HG02840 (cell line): ENCODE data around the gene ZWILCH.
"Not testable (repeated sequence)": the region's sequence is repeated elsewhere in the genome, so short reads cannot be mapped to it uniquely, and the experiment has no call there.

Source experiments
- ATAC-seq: cut with Tn5 transposase; IDR thresholded peaks from one replicate; pipeline ENCODE4 v1.9.1; 2021; ENCODE audit warnings: mild to moderate bottlenecking, moderate library complexity, moderate number of reproducible peaks; ENCODE audit not compliant: unreplicated experiment, low FRiP score

The ZWILCH gene

DNA sequence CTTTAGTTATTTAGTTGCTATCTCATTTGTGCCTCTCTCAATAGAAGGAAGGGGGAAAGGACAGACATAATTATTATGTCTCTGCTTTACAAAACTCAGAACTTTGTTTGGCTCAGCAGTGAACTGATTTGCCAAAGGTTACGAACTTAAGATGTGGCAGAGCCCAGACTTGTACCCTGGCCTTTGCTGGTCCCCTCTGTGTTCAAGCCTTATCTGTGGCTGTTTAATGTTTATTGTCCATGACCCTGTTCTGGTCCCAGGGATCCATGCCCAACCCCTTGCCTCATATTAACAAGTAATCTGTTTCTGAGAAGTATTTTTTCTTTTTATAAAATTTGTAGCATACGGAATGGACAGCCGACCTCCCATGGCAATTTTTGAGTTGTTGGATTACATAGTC lies 18.2 kb upstream of the ZWILCH start:
- ATAC-seq, result no peak

DNA sequence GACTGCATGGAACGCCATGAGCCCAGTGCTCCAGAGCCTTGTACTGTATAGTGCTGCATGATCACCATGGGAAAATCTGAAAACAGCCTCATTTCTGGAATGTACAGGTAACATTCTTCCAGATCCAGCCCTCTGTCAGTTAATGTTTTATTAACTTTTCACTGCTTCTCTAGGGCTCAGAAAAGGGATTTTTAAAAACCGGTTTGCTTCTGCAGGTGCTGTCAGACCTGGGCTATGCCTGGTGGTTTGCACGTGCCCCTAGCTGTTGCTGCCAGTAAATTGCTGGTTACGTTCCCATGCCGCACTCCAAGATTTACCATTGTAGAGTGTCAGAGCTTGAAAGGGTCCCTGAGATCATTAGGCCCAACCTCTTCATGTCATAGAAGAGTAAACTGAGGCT lies 16.6 kb upstream of the ZWILCH start:
- ATAC-seq, result no peak

GRCh38 chr15:66489179-66489791 lies 15.8 kb upstream of the ZWILCH start:
- no peak for ATAC-seq

DNA sequence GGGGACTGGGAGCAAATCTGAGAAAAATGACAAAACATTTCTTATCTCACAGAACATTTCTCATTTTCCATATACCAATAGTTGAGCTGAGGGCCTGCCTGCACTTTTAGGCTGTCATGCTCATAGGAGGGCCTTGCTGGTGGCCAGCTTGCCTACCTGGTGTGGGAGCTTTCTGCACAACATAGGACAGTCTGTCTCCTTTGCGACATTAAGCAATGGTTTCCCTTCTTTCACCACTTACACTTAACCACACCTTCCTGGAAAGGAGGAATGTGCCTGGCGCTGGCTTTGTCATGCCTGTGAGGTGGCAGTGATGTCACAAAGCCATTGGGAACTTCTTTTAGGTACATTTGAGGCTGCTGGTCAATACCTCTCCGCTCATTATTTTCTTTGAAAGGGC lies 13.3 kb upstream of the ZWILCH start:
- no peak for ATAC-seq

- no peak for ATAC-seq
Measured at GRCh38 chr15:66494262-66494661, 10.9 kb upstream of the ZWILCH start.

- ATAC-seq, result peak; percentile 27
Measured at GRCh38 chr15:66496951-66497501, 8.1 kb upstream of the ZWILCH start.

DNA sequence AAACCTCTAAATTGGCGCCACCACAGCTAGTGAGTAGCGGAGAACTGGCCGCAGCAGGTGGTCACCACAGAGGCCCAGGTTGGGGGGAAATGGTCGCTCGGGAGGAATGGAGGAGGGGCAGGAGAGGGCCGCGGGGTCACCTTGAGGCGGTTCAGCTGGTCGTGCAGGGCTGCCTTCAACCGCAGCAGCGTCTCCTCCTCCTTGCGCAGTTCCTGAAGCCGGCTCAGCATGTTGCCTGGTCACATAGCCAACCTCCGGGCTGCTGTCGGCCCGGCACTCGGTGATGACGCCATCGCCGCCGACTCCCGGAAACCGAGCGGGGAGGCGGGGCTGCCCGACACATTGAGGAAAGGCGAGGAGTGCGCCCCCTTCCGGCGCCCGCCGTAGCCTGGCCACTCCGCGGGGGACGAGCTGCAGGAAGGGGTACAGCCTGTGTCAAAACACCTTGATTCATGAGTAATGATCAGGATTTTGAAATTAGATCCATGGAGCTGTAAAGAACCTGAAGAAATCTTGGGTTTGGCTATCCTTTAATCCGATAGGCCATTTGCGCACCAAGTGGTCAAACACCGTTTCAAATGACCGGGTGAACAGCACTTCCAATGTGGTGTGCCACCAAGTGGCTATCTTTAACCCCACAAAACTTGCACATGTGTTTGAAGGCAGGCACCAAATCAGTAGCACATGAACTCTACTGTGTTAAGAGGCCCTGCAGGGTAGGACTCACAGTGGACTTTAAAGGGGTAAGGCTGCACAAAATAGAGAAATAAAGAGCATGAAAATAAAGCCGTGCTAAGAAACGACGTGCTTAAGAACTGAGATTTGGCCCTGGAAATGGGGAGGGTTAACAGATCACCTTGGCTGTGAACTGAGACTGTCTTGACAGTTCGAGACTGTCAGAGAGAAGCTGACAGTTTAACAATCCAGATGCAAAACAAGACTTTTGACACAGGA lies 7.3 kb upstream of the ZWILCH start, which contains the start of gene SNAPC5:
SNAPC5 (minus strand) TSS at position 261 of the 954 bp plus-strand sequence; CDS start at position 230, 31 bp downstream.
- peak; percentile 84 for ATAC-seq

GRCh38 chr15:66498501-66499386 lies 6.4 kb upstream of the ZWILCH start:
- ATAC-seq, result no peak

GRCh38 chr15:66500346-66500745 lies 4.8 kb upstream of the ZWILCH start:
- not testable (repeated sequence) for ATAC-seq

DNA sequence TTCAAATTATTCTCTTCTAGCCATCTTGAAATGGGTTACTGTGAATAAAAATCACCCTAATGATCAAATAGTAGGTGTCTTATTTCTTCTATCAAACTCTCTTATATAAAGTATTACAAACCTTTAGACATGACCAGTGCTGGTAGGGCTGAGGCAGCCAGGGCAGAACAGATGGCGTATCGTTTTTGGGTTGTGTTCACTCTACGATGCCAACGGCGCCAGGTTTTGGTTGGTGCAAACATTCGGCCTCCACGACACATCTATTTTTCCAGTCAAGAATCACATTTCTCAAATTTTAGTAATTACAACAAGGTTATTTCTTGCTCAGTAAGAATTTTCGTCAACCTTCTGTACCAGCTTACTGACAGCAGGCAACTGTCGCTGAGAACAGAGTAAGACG lies 2.6 kb upstream of the ZWILCH start:
- ATAC-seq, result no peak

DNA sequence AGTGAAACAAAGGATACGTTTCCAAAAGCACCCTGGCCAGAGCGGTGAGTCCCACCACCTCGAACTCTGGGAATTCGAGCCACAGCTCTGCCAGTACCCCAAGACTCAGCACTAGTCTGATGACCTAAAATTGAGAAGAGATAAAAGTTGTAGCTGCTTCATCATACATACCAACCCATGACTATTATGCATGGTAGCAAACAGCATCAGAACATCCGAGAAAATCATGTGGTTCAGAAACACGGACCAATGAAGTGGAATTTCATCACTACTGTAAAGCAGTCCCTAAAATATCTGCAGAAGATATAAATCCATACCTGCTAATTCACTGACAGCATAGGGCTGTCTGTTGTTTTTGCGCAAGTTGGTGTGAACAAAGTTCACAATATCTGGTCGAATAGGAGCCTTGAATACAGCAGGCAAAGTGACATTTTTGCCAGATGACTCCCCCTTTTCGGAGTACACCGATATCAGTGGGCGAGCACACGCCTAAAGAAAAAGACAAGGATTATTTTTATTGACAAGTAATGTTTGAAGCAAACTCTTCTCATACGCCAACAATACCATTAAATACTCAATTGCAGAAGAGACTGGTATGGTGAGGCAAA lies 2.0 kb upstream of the ZWILCH start:
- not testable (repeated sequence) for ATAC-seq

- ATAC-seq, result no peak
Measured at GRCh38 chr15:66503780-66504562, 1.2 kb upstream of the ZWILCH start.

GRCh38 chr15:66505430-66505811 lies 295 bp downstream of the ZWILCH start:
- ATAC-seq, result no peak

GRCh38 chr15:66505818-66506217 lies 692 bp downstream of the ZWILCH start:
- ATAC-seq, result no peak

DNA sequence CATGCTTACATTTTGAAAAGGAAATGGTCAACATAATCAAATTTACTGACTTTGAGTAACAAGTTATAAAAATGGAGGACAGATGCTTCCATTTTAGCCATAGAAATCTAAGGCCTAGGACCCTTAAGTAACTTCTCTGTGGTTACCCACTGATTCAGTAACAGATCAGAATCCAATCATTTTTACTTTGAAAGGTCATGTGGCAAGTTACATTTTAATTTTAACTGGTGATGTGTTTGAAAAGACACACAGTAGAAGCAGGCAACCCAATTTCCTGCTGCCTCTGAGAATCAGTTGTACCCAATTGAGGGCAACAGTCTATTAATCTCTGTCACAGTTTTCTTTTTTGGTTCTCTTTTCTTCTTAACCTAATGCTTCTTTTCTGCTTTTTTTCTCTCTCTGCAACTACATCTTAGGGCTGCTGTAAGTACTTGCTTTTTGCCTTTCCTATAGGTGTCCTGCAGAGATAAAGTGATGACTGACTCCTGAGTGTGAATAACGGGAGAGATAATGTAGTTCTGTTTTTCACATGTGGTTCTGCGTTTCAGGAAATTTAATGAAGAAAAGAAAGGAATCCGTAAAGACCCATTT lies 3.3 kb downstream of the ZWILCH start:
- no peak for ATAC-seq

- no peak for ATAC-seq
Measured at GRCh38 chr15:66514586-66514985, 9.5 kb downstream of the ZWILCH start.

DNA sequence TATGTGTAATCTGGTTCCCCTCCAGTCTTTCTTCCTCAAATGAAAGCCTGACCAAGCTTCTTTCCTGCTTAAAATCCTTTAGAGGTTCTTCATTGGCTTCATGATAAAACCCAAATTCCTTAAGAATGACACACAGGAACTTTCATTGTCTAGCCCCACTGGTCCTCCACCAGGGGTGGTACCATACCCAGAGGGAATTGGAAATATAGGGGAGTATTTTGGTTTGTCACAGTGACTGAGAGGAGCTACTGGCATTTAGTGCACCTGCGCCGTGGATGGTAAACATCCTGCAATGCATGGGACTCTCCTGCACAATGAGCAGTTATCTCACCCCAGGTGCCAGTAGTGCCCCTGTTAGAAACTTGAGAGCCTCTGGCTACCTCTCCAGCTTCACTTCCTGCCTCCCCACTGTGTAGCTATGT lies 10.8 kb downstream of the ZWILCH start:
- no peak for ATAC-seq

DNA sequence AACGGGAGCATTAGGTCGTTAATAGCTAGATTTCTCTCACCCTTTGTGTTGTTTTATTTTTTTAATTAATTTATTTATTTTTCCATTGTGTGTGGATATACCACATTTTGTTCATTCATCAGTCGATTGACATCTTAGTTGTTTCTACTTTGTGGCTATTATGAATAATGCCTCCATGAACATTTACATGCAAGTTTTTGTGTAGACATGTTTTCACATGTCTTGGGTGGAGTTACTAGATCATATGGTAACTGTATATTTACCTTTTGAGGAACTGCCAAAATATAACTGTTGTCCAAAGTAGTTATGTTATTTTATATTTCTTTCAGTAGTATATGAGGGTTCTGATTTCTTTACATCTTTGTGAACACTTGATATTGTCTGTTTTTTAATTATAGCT lies 18.8 kb downstream of the ZWILCH start:
- ATAC-seq, result no peak

DNA sequence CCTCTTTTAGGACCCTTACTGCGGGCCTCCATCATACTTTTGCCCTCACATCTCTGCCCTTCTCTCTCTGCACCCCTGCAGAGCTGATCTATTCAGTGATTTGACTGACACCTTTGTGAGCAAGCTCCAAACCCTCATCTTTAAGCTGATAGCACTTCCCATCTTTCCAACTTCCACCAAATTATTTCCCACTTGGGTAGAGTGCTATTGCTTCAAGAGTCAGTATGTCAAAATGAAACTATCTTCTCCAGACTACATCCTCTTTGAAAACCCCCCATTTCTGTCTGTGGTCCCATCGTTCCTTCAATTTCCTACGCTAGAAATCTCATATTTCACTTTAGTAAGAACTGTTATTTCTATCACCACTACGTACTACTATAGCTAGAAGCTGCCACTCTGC lies 19.7 kb downstream of the ZWILCH start:
- no peak for ATAC-seq
